Panc1 (cell line): ENCODE data around the gene FSTL4. TPM values are rescaled to one million over a fixed set of nuclear protein-coding genes. Genes with fewer than 3 reads are reported as not detected.
"Not testable (repeated sequence)": the region's sequence is repeated elsewhere in the genome, so short reads cannot be mapped to it uniquely, and the experiment has no call there.

Source experiments
- ATAC-seq: fragments of 200-7000 bp; cut with Tn5 transposase; 2 replicates; pipeline ENCODE4 v1.9.1; 2020; ENCODE audit warnings: mild to moderate bottlenecking, moderate library complexity
- BruUV-seq: library from RNA; stranded (reverse); fragments of 400-500 nt; replicated peaks from 2 replicates; lab custom pipeline; 2021; lab: Mats Ljungman, UMichigan
- CTCF ChIA-PET: fragments of 300-600 bp; sonication (Branson Sonifier 250); formaldehyde crosslinking; loops from one replicate; lab custom pipeline; 2022; ENCODE audit warnings: antibody characterized with exemption; lab: Charles Lee
- POLR2A ChIA-PET: fragments of 300-600 bp; sonication (Branson Sonifier 250); formaldehyde crosslinking; loops from one replicate; lab custom pipeline; 2022; ENCODE audit warnings: antibody characterized with exemption; lab: Charles Lee
- DNase-seq: peaks from one replicate; pipeline ENCODE4 v3.0.0-alpha.2; 2010; ENCODE audit warnings: low read depth, low spot score
- H3K27ac ChIP-seq: 2 replicates; pipeline ENCODE4 v1.5.1; 2011; ENCODE audit warnings: mild to moderate bottlenecking, low read length, inconsistent platforms
- H3K27me3 ChIP-seq: fragments of 200-500 bp; sonication (Bioruptor generic); 2 replicates; pipeline ENCODE4 v1.6.0; 2014; ENCODE audit warnings: low read length, inconsistent platforms; ENCODE audit not compliant: control insufficient read depth, insufficient read depth
- H3K36me3 ChIP-seq: fragments of 200-500 bp; sonication (Bioruptor generic); 2 replicates; pipeline ENCODE4 v1.5.1; 2014; ENCODE audit warnings: inconsistent platforms, mild to moderate bottlenecking, low read length, moderate library complexity; ENCODE audit not compliant: control insufficient read depth, insufficient read depth
- H3K4me1 ChIP-seq: 2 replicates; pipeline ENCODE4 v1.5.1; 2011; ENCODE audit warnings: inconsistent platforms, mild to moderate bottlenecking, low read length, moderate library complexity; ENCODE audit not compliant: control insufficient read depth, insufficient read depth
- H3K4me3 ChIP-seq, 2 experiments: 2 replicates each; pipeline ENCODE4 v1.5.1; 2011 to 2012; ENCODE audit warnings: low read depth in 2 of 2, low read length in 2 of 2, mild to moderate bottlenecking in 2 of 2, inconsistent platforms in 1 of 2, moderate library complexity in 1 of 2
- H3K9me3 ChIP-seq: fragments of 200-500 bp; sonication (Bioruptor generic); 2 replicates; pipeline ENCODE4 v1.5.1; 2014; ENCODE audit warnings: low read depth, mild to moderate bottlenecking, inconsistent platforms, low read length, moderate library complexity; ENCODE audit not compliant: control insufficient read depth, insufficient read depth
- POLR2AphosphoS5 ChIP-seq: IDR thresholded peaks from 2 replicates; pipeline ENCODE4 v1.6.1; 2012; ENCODE audit warnings: mild to moderate bottlenecking, low read depth, low read length, moderate library complexity
- SIN3A ChIP-seq: IDR thresholded peaks from 2 replicates; pipeline ENCODE4 v1.6.1; 2012; ENCODE audit warnings: low read depth, mild to moderate bottlenecking, low read length, moderate library complexity, borderline replicate concordance; ENCODE audit not compliant: insufficient read depth
- TCF7L2 ChIP-seq: IDR thresholded peaks from 2 replicates; pipeline ENCODE4 v1.6.1; 2011; ENCODE audit warnings: mild to moderate bottlenecking, low read depth, low read length, inconsistent platforms
- in situ Hi-C: cut with HindIII; loops from 2 replicates; pipeline ENCODE4 v1.10.0; 2016; ENCODE audit warnings: low sequenced_read_pairs, low pct_unique_long_range_greater_than_20kb
- intact Hi-C: fragments of 100-400 bp; cut with micrococcal nuclease; formaldehyde crosslinking; loops from one replicate; pipeline ENCODE4 v1.10.0; 2022; ENCODE audit not compliant: unreplicated experiment
- total RNA-seq: library from RNA; stranded (reverse); gene quantifications from one replicate; pipeline ENCODE4 v1.2.1, GENCODE V29; 2021; ENCODE audit not compliant: unreplicated experiment
- TF ChIP-seq, protein P1 (sequence below), 2 experiments: IDR thresholded peaks; 2 replicates each; pipeline ENCODE4 v1.6.1; 2011 to 2012; ENCODE audit warnings: low read depth in 2 of 2, control low read depth in 1 of 2, low read length in 1 of 2, mild to moderate bottlenecking in 1 of 2, moderate library complexity in 1 of 2; ENCODE audit not compliant: insufficient read depth in 1 of 2
- TF ChIP-seq, protein P2 (sequence below): fragments of 450-650 bp; IDR thresholded peaks from 2 replicates; pipeline ENCODE4 v1.5.1; 2017; ENCODE audit warnings: mild to moderate bottlenecking

Gene FSTL4
- total RNA-seq, 1 experiment from 2014 or later = 0.18 TPM

DNA sequence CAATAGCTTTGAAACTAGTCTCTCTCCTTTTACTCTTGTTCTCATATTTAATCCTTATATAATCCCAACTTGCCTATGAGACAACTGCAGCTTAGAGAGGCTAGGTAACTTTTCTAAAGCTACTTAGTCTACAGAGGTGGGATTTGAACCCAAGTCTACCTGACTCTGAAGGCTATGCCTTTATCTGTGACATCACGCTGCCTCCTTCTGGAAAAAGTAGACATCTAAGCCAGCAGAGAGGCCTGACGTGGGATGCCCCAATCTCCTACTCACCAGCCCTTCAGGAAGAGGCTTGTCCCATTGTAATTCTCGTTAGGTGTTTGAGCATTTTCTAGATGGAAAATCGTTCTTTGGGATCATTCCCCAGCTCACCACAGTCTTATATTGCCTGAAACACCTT lies 393.0 kb downstream of the FSTL4 start:
- ChIA-PET POLR2A (no interaction called here), CTCF (no interaction called here)
- Histone ChIP-seq H3K9me3 (no peaks in the 10 kb centered on the region), H3K36me3 (no peaks in the 10 kb centered on the region), H3K27ac (no peak overlapping the region), H3K4me1 (no peaks in the 10 kb centered on the region), H3K4me3 (no peak overlapping the region), H3K27me3 (no peaks in the 10 kb centered on the region)
- no TSS peak for BruUV-seq
- DNase-seq (no peak), ATAC-seq (no peak)
- in situ Hi-C loops (no loop called here), intact Hi-C loops (no loop called here)
- TF ChIP-seq TCF7L2 = no peak
- TF ChIP-seq POLR2AphosphoS5 = no peak
- TF ChIP-seq, protein P1, sequence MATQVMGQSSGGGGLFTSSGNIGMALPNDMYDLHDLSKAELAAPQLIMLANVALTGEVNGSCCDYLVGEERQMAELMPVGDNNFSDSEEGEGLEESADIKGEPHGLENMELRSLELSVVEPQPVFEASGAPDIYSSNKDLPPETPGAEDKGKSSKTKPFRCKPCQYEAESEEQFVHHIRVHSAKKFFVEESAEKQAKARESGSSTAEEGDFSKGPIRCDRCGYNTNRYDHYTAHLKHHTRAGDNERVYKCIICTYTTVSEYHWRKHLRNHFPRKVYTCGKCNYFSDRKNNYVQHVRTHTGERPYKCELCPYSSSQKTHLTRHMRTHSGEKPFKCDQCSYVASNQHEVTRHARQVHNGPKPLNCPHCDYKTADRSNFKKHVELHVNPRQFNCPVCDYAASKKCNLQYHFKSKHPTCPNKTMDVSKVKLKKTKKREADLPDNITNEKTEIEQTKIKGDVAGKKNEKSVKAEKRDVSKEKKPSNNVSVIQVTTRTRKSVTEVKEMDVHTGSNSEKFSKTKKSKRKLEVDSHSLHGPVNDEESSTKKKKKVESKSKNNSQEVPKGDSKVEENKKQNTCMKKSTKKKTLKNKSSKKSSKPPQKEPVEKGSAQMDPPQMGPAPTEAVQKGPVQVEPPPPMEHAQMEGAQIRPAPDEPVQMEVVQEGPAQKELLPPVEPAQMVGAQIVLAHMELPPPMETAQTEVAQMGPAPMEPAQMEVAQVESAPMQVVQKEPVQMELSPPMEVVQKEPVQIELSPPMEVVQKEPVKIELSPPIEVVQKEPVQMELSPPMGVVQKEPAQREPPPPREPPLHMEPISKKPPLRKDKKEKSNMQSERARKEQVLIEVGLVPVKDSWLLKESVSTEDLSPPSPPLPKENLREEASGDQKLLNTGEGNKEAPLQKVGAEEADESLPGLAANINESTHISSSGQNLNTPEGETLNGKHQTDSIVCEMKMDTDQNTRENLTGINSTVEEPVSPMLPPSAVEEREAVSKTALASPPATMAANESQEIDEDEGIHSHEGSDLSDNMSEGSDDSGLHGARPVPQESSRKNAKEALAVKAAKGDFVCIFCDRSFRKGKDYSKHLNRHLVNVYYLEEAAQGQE (IDR thresholded peaks at IDR 0.05; ENCODE audit: insufficient read depth in 1 of 2, low read depth in 2 of 2, low read length in 1 of 2) = no peak
- no peak for TF ChIP-seq SIN3A
- TF ChIP-seq, protein P2, sequence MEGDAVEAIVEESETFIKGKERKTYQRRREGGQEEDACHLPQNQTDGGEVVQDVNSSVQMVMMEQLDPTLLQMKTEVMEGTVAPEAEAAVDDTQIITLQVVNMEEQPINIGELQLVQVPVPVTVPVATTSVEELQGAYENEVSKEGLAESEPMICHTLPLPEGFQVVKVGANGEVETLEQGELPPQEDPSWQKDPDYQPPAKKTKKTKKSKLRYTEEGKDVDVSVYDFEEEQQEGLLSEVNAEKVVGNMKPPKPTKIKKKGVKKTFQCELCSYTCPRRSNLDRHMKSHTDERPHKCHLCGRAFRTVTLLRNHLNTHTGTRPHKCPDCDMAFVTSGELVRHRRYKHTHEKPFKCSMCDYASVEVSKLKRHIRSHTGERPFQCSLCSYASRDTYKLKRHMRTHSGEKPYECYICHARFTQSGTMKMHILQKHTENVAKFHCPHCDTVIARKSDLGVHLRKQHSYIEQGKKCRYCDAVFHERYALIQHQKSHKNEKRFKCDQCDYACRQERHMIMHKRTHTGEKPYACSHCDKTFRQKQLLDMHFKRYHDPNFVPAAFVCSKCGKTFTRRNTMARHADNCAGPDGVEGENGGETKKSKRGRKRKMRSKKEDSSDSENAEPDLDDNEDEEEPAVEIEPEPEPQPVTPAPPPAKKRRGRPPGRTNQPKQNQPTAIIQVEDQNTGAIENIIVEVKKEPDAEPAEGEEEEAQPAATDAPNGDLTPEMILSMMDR = no peak

DNA sequence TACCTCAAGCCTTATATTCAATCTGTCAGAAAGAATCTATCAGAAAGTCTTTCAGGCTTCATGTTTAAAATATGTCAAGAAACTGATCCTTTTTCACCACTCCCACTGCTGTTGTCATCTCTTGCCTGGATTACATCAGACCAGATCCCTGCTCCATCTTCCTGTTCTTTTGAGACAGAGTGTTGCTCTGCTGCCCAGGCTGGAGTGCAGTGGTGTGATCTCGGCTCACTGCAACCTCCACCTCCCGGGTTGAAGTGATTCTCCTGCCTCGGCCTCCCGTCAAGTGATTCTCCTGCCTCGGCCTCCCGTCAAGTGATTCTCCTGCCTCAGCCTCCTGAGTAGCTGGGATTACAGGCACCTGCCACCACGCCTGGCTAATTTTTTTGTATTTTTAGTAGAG lies 396.2 kb downstream of the FSTL4 start:
- POLR2A ChIA-PET, H3K4me1 ChIP-seq, H3K4me3 ChIP-seq, H3K27me3 ChIP-seq, DNase-seq, H3K9me3 ChIP-seq, BruUV-seq, CTCF ChIA-PET, ATAC-seq, H3K27ac ChIP-seq, intact Hi-C loops, in situ Hi-C loops, H3K36me3 ChIP-seq: not testable (repeated sequence)

DNA sequence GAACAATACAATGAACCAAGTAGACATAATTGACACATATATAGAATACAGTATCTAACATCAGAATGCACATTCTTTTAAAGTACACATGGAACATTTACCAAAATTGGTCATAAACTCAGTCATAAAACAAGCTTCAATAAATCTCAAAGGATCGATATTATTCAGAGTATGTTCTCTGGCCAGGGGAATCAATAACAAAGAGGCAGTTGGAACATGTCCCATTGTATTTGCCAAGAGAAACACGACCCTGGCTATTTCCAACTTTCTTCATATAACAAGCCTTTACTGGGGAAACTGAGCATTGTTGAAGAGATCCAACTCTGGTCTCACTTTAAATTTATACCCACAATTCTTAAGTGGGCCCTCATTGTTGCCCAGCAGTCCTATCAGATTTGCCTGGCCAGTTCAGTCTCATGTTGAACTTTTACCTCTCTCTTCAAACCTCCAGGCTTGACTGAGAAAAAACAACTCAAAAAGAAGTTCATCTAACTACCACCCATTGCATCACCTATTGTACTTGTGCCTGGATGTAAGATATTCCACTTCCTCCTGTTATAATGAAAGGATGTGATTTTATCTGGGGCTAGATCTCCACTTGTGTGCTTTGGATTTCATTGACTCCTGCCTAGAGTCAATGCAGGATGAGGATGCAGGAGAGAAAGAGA lies 398.1 kb downstream of the FSTL4 start:
- in situ Hi-C loops = no loop called here
- ATAC-seq = no peak
- Histone ChIP-seq H3K9me3 (no peaks in the 10 kb centered on the region), H3K4me1 (no peaks in the 10 kb centered on the region), H3K27me3 (0 out of 2 replicates have a peak, but pooled peaks cover 7% of the 10 kb centered on the region), H3K4me3 (no peak overlapping the region), H3K36me3 (no peaks in the 10 kb centered on the region), H3K27ac (no peak overlapping the region)
- TF ChIP-seq TCF7L2 (no peak), SIN3A (no peak), POLR2AphosphoS5 (no peak)
- TF ChIP-seq, protein P1 (IDR thresholded peaks at IDR 0.05; ENCODE audit: insufficient read depth in 1 of 2, low read depth in 2 of 2, low read length in 1 of 2) = no peak
- TF ChIP-seq, protein P2 = no peak
- DNase-seq = no peak
- ChIA-PET CTCF (no interaction called here), POLR2A (no interaction called here)
- BruUV-seq = no TSS peak
- intact Hi-C loops = no loop called here
